ENCODE measurements around the gene FBXO41.

FBXO41 gene

GRCh38 chr2:73284296-73285158, at the start of gene FBXO41:
Gene FBXO41, minus strand, starts transcription at chr2:73284478. Its CDS starts 14,848 bp downstream, at chr2:73269630.
- peak; percentile 78 for DNase-seq (ENCODE audit: low read depth)

GRCh38 chr2:73334045-73334444, 49.8 kb upstream of the FBXO41 start:
- DNase-seq (ENCODE audit: low read depth): no peak

- no peak for DNase-seq (ENCODE audit: low read depth)
Measured at GRCh38 chr2:73333564-73333963, 49.3 kb upstream of the FBXO41 start.

GRCh38 chr2:73324126-73324725, 39.9 kb upstream of the FBXO41 start:
- no peak for DNase-seq (ENCODE audit: low read depth)

- DNase-seq (ENCODE audit: low read depth): no peak
Measured at GRCh38 chr2:73323551-73323950, 39.3 kb upstream of the FBXO41 start.

GRCh38 chr2:73314441-73314840, 30.2 kb upstream of the FBXO41 start:
- DNase-seq (ENCODE audit: low read depth): no peak

- DNase-seq (ENCODE audit: low read depth): no peak
Measured at GRCh38 chr2:73307720-73308119, 23.4 kb upstream of the FBXO41 start.

GRCh38 chr2:73301636-73302035, 17.4 kb upstream of the FBXO41 start:
- no peak for DNase-seq (ENCODE audit: low read depth)

- no peak for DNase-seq (ENCODE audit: low read depth)
Measured at GRCh38 chr2:73300926-73301325, 16.6 kb upstream of the FBXO41 start.

- no peak for DNase-seq (ENCODE audit: low read depth)
Measured at GRCh38 chr2:73297586-73297985, 13.3 kb upstream of the FBXO41 start.

- DNase-seq (ENCODE audit: low read depth): no peak
Measured at GRCh38 chr2:73297151-73297559, 12.9 kb upstream of the FBXO41 start.

GRCh38 chr2:73295751-73296400, 11.6 kb upstream of the FBXO41 start:
- DNase-seq (ENCODE audit: low read depth): no peak

- no peak for DNase-seq (ENCODE audit: low read depth)
Measured at GRCh38 chr2:73294239-73294638, 10.0 kb upstream of the FBXO41 start.

- peak; percentile 80 for DNase-seq (ENCODE audit: low read depth)
Measured at GRCh38 chr2:73293534-73294171, 9.4 kb upstream of the FBXO41 start, which contains the start of gene EGR4. Gene EGR4, minus strand, starts transcription at chr2:73293548. Its CDS starts 231 bp downstream, at chr2:73293317.

- no peak for DNase-seq (ENCODE audit: low read depth)
Measured at GRCh38 chr2:73292906-73293533, 8.7 kb upstream of the FBXO41 start.

- DNase-seq (ENCODE audit: low read depth): no peak
Measured at GRCh38 chr2:73292316-73292905, 8.1 kb upstream of the FBXO41 start.

- DNase-seq (ENCODE audit: low read depth): no peak
Measured at GRCh38 chr2:73291461-73292315, 7.4 kb upstream of the FBXO41 start.

- DNase-seq (ENCODE audit: low read depth): no peak
Measured at GRCh38 chr2:73291093-73291460, 6.8 kb upstream of the FBXO41 start.

- DNase-seq (ENCODE audit: low read depth): no peak
Measured at GRCh38 chr2:73290049-73290839, 6.0 kb upstream of the FBXO41 start.

- no peak for DNase-seq (ENCODE audit: low read depth)
Measured at GRCh38 chr2:73289304-73289703, 5.0 kb upstream of the FBXO41 start.
